ENCODE data around the gene U2SURP. TPM values are rescaled to one million over a fixed set of nuclear protein-coding genes. Genes with fewer than 3 reads are reported as not detected.

The U2SURP gene
- total RNA-seq, 3 donors from 2014 or later (not counting 1 experiment from before 2014, with no cell fraction given), result 165 to 179 (median 172) TPM

DNA sequence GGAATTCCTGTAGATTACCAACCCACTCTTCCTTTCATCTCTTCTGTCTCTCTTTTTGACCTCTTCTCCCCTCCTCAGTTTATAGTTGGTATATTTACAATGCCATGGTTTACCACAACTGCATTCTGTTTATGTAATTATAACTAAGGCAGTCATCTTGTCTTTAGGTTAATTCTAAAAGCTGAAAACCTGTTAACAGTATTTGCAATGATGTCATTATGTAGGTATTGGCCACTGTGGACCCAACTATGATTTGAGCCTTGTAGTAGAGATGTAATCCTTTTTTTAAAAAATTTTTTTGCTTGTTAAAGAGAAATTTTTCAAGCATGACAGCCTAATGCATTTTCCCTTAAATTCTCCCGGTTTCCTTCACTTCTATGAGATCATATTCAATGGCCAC lies 87.5 kb downstream of the U2SURP start:
- Mint-ChIP-seq H3K36me3 (no peaks in the 10 kb centered on the region), H3K27me3 (ENCODE audit: low read depth in 2 of 2) (peaks cover 5 to 8% of the 10 kb centered on the region in 2 donors), H3K4me3 (no peak overlapping the region), H3K27ac (no peak overlapping the region), H3K4me1 (peaks cover 0 to 8% of the 10 kb centered on the region in 2 donors), H3K9me3 (no peaks in the 10 kb centered on the region)
- H3K4me3 ChIP-seq (ENCODE audit: low read length), result no peak overlapping the region
- ATAC-seq, result no peak
- intact Hi-C loops (cut with micrococcal nuclease), result no loop called here
- no peaks in the 10 kb centered on the region for H3K27me3 ChIP-seq (ENCODE audit: control insufficient read depth, insufficient read depth, low read length)
- H3K9me3 ChIP-seq (ENCODE audit: control insufficient read depth, insufficient read depth, low read length), result no peaks in the 10 kb centered on the region
- H3K27ac ChIP-seq (ENCODE audit: low read length), result no peak overlapping the region
- WGBS (ENCODE audit: insufficient coverage), result no CpG with 5 or more reads among the region's 1 CpG
- no peaks in the 10 kb centered on the region for H3K36me3 ChIP-seq (ENCODE audit: control insufficient read depth, insufficient read depth, low read length)
- H3K4me1 ChIP-seq (ENCODE audit: control insufficient read depth, insufficient read depth, low read length), result peaks cover 8% of the 10 kb centered on the region
- no peak for DNase-seq
- TF ChIP-seq, protein P1, sequence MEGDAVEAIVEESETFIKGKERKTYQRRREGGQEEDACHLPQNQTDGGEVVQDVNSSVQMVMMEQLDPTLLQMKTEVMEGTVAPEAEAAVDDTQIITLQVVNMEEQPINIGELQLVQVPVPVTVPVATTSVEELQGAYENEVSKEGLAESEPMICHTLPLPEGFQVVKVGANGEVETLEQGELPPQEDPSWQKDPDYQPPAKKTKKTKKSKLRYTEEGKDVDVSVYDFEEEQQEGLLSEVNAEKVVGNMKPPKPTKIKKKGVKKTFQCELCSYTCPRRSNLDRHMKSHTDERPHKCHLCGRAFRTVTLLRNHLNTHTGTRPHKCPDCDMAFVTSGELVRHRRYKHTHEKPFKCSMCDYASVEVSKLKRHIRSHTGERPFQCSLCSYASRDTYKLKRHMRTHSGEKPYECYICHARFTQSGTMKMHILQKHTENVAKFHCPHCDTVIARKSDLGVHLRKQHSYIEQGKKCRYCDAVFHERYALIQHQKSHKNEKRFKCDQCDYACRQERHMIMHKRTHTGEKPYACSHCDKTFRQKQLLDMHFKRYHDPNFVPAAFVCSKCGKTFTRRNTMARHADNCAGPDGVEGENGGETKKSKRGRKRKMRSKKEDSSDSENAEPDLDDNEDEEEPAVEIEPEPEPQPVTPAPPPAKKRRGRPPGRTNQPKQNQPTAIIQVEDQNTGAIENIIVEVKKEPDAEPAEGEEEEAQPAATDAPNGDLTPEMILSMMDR (IDR thresholded peaks at IDR 0.05), result no peak

DNA sequence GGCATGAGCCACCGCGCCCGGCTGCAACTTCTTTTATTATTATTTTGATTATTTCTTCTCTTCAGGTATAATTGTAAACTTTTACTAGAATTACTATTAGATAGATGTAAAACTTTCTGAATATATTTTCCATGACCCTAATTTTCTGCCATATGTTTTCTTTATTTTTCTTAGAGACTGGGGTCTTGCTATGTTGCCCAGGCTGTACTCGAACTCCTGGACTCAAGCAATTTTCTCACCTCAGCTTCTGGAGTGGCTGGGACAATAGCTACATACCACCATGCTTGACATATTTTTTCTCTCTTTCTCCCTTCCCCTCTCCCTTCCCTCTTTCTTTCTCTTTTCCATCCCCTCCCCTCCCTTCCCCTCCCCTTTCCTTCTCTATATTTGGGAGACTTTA lies 88.6 kb downstream of the U2SURP start:
- Histone ChIP-seq H3K36me3 (ENCODE audit: control insufficient read depth, insufficient read depth, low read length) (no peaks in the 10 kb centered on the region), H3K9me3 (ENCODE audit: control insufficient read depth, insufficient read depth, low read length) (no peaks in the 10 kb centered on the region), H3K4me1 (ENCODE audit: control insufficient read depth, insufficient read depth, low read length) (peaks cover 4% of the 10 kb centered on the region), H3K27me3 (ENCODE audit: control insufficient read depth, insufficient read depth, low read length) (no peaks in the 10 kb centered on the region), H3K27ac (ENCODE audit: low read length) (no peak overlapping the region), H3K4me3 (ENCODE audit: low read length) (no peak overlapping the region)
- Mint-ChIP-seq H3K27ac (no peak overlapping the region), H3K4me1 (peaks cover 0 to 3% of the 10 kb centered on the region in 2 donors), H3K36me3 (no peaks in the 10 kb centered on the region), H3K9me3 (no peaks in the 10 kb centered on the region), H3K4me3 (no peak overlapping the region), H3K27me3 (ENCODE audit: low read depth in 2 of 2) (peaks cover 5 to 8% of the 10 kb centered on the region in 2 donors)
- DNase-seq (no peak), ATAC-seq (no peak)
- TF ChIP-seq, protein P1 (IDR thresholded peaks at IDR 0.05), result no peak
- intact Hi-C loops (cut with micrococcal nuclease), result no loop called here
- WGBS (ENCODE audit: insufficient coverage), result 95% methylated on average over 1 of the region's 4 CpGs

DNA sequence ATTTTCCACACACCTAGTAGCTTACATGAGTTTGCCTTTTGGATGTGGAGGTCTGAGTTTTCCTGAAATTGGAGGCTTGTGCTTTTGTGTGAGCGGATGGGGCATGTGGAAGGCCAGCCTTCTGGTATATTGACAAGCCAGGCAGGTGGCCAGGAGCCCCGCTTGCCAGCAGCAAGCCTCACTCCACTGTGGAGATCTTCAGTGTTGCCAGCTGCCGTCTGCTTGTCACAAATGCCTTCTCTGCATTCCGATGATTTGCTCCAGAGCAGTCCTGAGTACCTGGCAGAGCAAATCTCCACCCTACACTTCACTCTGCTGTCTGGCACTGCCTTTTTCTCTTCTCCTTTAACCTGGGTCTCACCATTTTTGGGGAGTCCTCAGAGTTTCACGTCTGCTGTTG lies 89.1 kb downstream of the U2SURP start:
- no peaks in the 10 kb centered on the region for H3K27me3 ChIP-seq (ENCODE audit: control insufficient read depth, insufficient read depth, low read length)
- no peak overlapping the region for H3K4me3 ChIP-seq (ENCODE audit: low read length)
- peaks cover 5 to 8% of the 10 kb centered on the region in 2 donors for H3K27me3 Mint-ChIP-seq (ENCODE audit: low read depth in 2 of 2)
- DNase-seq (no peak), ATAC-seq (no peak)
- H3K9me3 Mint-ChIP-seq, result no peaks in the 10 kb centered on the region
- no peak overlapping the region for H3K27ac Mint-ChIP-seq
- no peak overlapping the region for H3K4me3 Mint-ChIP-seq
- H3K4me1 Mint-ChIP-seq, result no peaks in the 10 kb centered on the region
- no peaks in the 10 kb centered on the region for H3K36me3 ChIP-seq (ENCODE audit: control insufficient read depth, insufficient read depth, low read length)
- intact Hi-C loops (cut with micrococcal nuclease), result no loop called here
- H3K27ac ChIP-seq (ENCODE audit: low read length), result no peak overlapping the region
- no peaks in the 10 kb centered on the region for H3K36me3 Mint-ChIP-seq
- no peaks in the 10 kb centered on the region for H3K9me3 ChIP-seq (ENCODE audit: control insufficient read depth, insufficient read depth, low read length)
- TF ChIP-seq, protein P1 (IDR thresholded peaks at IDR 0.05), result no peak
- H3K4me1 ChIP-seq (ENCODE audit: control insufficient read depth, insufficient read depth, low read length), result no peaks in the 10 kb centered on the region
- WGBS (ENCODE audit: insufficient coverage), result 70% methylated on average over 5 of the region's 5 CpGs
